ENCODE measurements around the gene COL19A1. TPM values are rescaled to one million over a fixed set of nuclear protein-coding genes. Genes with fewer than 3 reads are reported as not detected.

The COL19A1 gene
- total and polyA plus RNA-seq, 4 donors = 0.09 to 4.4 (median 0.80) TPM; not detected in 1

DNA sequence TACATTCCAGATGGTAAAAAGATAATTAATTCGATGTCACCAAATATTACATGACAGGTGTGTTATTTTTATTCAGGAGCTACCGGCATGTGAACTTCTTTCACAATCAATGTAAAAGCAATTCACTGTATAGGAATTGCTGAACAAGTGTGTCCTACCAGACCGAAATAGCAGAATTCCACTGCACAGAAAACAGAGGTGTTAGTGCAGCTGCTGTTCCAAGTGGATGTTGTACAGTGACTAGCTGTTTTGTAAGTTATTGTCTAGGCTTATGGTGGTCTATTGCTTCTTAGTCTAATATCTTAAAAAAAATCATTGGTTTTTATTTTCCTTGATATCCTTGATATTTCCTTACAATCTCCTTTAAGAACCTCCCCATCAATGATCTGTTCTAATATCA lies 107.4 kb downstream of the COL19A1 start:
- no peak overlapping the region for H3K27ac ChIP-seq (ENCODE audit: low read depth in 1 of 2, low read length in 1 of 2)
- WGBS, 2 donors = 81 to 88% methylated on average over 3 of the region's 3 CpGs
- H3K9ac ChIP-seq (ENCODE audit: insufficient read depth in 1 of 2, low read length in 2 of 2) = no peak overlapping the region
- DNase-seq (no peak), ATAC-seq (ENCODE audit: insufficient read depth, low FRiP score) (no peak)
- TF ChIP-seq, protein P1, sequence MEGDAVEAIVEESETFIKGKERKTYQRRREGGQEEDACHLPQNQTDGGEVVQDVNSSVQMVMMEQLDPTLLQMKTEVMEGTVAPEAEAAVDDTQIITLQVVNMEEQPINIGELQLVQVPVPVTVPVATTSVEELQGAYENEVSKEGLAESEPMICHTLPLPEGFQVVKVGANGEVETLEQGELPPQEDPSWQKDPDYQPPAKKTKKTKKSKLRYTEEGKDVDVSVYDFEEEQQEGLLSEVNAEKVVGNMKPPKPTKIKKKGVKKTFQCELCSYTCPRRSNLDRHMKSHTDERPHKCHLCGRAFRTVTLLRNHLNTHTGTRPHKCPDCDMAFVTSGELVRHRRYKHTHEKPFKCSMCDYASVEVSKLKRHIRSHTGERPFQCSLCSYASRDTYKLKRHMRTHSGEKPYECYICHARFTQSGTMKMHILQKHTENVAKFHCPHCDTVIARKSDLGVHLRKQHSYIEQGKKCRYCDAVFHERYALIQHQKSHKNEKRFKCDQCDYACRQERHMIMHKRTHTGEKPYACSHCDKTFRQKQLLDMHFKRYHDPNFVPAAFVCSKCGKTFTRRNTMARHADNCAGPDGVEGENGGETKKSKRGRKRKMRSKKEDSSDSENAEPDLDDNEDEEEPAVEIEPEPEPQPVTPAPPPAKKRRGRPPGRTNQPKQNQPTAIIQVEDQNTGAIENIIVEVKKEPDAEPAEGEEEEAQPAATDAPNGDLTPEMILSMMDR (IDR thresholded peaks at IDR 0.05; ENCODE audit: control extremely low read depth, extremely low read depth) = no peak
- H3K9me3 ChIP-seq (ENCODE audit: control insufficient read depth in 4 of 4, insufficient read depth in 3 of 4, low read length in 3 of 4) = no peaks in the 10 kb centered on the region
- no peak overlapping the region for H3K4me3 ChIP-seq
- H3K27me3 ChIP-seq (ENCODE audit: control insufficient read depth in 3 of 3, insufficient read depth in 3 of 3, low read length in 2 of 3) = no peaks in the 10 kb centered on the region
- H3K36me3 ChIP-seq (ENCODE audit: control insufficient read depth in 4 of 4, insufficient read depth in 4 of 4, low read length in 4 of 4) = no peaks in the 10 kb centered on the region
- peaks cover 0 to 2% (median 0%) of the 10 kb centered on the region in 5 donors for H3K4me1 ChIP-seq (ENCODE audit: control insufficient read depth in 5 of 5, insufficient read depth in 5 of 5, low read length in 5 of 5)

- Histone ChIP-seq H3K9me3 (ENCODE audit: control insufficient read depth in 4 of 4, insufficient read depth in 3 of 4, low read length in 3 of 4) (no peaks in the 10 kb centered on the region), H3K27me3 (ENCODE audit: control insufficient read depth in 3 of 3, insufficient read depth in 3 of 3, low read length in 2 of 3) (no peaks in the 10 kb centered on the region), H3K9ac (ENCODE audit: insufficient read depth in 1 of 2, low read length in 2 of 2) (no peak overlapping the region), H3K4me3 (no peak overlapping the region), H3K36me3 (ENCODE audit: control insufficient read depth in 4 of 4, insufficient read depth in 4 of 4, low read length in 4 of 4) (no peaks in the 10 kb centered on the region), H3K4me1 (ENCODE audit: control insufficient read depth in 5 of 5, insufficient read depth in 5 of 5, low read length in 5 of 5) (peaks cover 0 to 2% (median 0%) of the 10 kb centered on the region in 5 donors), H3K27ac (ENCODE audit: low read depth in 1 of 2, low read length in 1 of 2) (no peak overlapping the region)
- 73 to 84% methylated on average over 2 of the region's 2 CpGs for WGBS, 2 donors
- ATAC-seq (ENCODE audit: insufficient read depth, low FRiP score) = peak; percentile 34
- TF ChIP-seq, protein P1 (IDR thresholded peaks at IDR 0.05; ENCODE audit: control extremely low read depth, extremely low read depth) = no peak
- DNase-seq = peak in 1 of 3 donors; percentile 3
Measured at GRCh38 chr6:69974193-69974592, 107.8 kb downstream of the COL19A1 start.

GRCh38 chr6:69976591-69977090 lies 110.3 kb downstream of the COL19A1 start:
- ATAC-seq (ENCODE audit: insufficient read depth, low FRiP score) (no peak), DNase-seq (no peak)
- WGBS, 2 donors = 66 to 91% methylated on average over 4 of the region's 4 CpGs

More at GRCh38 chr6:69976591-69977090, 110.3 kb downstream of the COL19A1 start:
- H3K4me1 ChIP-seq (ENCODE audit: control insufficient read depth in 5 of 5, insufficient read depth in 5 of 5, low read length in 5 of 5) = peaks cover 0 to 2% (median 0%) of the 10 kb centered on the region in 5 donors
- H3K27ac ChIP-seq (ENCODE audit: low read depth in 1 of 2, low read length in 1 of 2) = no peak overlapping the region
- no peaks in the 10 kb centered on the region for H3K9me3 ChIP-seq (ENCODE audit: control insufficient read depth in 4 of 4, insufficient read depth in 3 of 4, low read length in 3 of 4)
- TF ChIP-seq, protein P1 (IDR thresholded peaks at IDR 0.05; ENCODE audit: control extremely low read depth, extremely low read depth) = no peak
- H3K9ac ChIP-seq (ENCODE audit: insufficient read depth in 1 of 2, low read length in 2 of 2) = no peak overlapping the region
- H3K27me3 ChIP-seq (ENCODE audit: control insufficient read depth in 3 of 3, insufficient read depth in 3 of 3, low read length in 2 of 3) = no peaks in the 10 kb centered on the region
- H3K4me3 ChIP-seq = no peak overlapping the region
- no peaks in the 10 kb centered on the region for H3K36me3 ChIP-seq (ENCODE audit: control insufficient read depth in 4 of 4, insufficient read depth in 4 of 4, low read length in 4 of 4)
